ENCODE results near the gene DYNC2I2.
"Not testable (repeated sequence)": the region's sequence is repeated elsewhere in the genome, so short reads cannot be mapped to it uniquely, and the experiment has no call there.

The DYNC2I2 gene

DNA sequence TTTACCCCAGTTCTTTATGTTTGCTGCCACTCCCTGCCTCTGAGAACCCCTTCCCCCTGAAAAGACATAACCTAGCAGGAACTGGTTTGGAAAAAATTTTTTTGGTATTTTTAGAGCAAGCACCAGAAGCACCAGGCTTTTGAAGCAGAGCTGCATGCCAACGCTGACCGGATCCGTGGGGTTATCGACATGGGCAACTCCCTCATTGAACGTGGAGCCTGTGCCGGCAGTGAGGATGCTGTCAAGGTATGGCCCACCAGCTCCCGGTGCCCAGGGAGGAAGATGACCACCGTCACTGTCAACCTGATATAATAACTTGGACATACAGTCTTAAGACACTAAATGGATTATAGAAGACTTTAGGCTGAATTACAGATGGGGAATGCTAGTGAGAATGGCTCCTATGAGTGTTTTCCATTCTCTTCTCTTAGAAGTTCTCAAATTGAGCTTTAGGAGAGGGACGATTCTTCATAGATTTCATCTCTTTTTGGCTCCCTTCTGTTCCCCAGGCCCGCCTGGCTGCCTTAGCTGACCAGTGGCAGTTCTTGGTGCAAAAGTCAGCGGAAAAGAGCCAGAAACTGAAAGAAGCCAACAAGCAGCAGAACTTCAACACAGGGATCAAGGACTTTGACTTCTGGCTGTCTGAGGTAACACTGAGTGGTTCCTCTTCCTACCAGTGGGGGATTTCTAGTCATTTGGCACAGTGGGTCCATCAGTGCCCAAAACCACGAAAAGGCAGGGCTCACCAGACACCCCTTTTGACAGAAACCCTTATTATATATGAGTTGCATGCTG is 44.9 kb downstream of the DYNC2I2 start:
- no peak for DNase-seq

DNA sequence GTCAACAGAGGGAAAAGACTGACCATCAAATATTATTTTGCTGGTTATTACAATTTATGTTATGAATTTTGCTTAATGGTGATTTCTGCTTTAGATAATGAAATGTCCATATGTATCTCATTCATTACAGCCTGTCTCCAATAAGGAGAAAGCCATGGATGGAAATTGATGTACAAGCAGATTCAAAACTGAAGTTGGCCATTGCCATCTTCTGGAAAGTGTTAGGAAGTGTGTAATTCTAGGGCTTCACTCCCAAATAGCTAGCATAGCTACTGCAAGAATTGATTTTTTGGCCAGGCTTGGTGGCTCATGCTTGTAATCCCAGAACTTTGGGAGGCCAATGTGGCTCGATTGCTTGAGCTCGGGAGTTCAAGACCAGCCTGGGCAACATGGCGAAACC is 45.8 kb downstream of the DYNC2I2 start:
- DNase-seq = no peak

GRCh38 chr9:128607642-128608350 is 48.9 kb downstream of the DYNC2I2 start:
- DNase-seq = no peak

DNA sequence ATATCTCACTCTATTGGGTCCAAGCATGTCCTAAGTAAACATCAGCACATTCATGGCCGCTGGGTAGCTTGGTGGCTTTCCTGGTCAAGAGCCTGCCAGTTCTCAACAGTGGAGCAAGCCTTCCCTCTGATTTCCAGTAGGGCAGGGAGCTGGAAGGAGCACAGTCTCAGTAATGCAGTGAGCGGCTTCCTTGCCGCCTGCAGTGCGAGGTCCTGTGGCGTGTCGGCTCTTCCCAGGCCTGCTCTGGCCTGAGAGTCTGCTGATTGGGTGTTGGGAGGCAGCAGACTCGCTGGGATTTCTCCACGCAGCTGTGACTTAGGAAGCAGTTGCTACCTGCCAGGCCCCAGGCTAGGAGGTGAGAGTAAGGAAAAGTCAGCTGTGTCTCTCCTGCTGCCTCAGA is 53.0 kb downstream of the DYNC2I2 start:
- no peak for DNase-seq

- no peak for DNase-seq
These were observed 56.5 kb downstream of the DYNC2I2 start for GRCh38 chr9:128600099-128600498.

DNA sequence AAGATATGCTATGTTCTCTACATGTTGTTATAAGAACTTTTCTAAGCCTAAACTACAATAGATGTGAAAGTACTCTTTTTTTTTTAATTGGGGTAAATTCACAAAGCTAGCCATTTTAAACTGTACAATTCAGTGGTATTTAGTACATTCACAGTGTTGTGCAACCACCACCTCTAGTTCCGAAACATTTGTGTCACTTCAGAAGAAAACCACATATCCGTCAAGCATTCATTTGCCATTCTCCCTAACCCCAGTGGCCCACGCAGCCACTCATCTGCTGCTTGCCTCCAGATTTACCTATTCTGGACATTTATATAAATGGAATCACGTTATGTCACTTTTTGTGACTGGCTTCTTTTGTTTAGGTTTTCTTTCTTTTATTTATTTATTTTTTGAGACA is 61.2 kb downstream of the DYNC2I2 start:
- no peak for DNase-seq

DNA sequence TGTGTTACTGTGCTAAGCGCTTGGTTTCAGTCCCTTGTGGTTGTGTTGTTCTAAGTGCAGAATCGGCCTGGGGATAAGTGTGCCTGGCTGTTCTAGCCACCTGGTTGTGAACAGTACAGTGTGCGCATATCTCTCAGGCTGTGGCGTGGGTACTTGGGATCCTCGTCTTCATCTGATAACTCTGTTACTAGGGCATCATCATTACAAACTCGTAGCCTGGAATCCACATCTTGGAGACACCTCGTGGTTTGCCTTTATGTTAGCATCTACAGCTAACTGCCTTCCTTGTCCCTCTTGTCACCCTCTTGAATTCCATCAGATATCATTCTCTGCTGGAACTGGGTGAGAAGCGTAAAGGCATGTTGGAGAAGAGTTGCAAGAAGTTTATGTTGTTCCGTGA is 62.8 kb downstream of the DYNC2I2 start:
- DNase-seq = no peak

GRCh38 chr9:128593039-128593438 is 63.6 kb downstream of the DYNC2I2 start:
- no peak for DNase-seq

DNA sequence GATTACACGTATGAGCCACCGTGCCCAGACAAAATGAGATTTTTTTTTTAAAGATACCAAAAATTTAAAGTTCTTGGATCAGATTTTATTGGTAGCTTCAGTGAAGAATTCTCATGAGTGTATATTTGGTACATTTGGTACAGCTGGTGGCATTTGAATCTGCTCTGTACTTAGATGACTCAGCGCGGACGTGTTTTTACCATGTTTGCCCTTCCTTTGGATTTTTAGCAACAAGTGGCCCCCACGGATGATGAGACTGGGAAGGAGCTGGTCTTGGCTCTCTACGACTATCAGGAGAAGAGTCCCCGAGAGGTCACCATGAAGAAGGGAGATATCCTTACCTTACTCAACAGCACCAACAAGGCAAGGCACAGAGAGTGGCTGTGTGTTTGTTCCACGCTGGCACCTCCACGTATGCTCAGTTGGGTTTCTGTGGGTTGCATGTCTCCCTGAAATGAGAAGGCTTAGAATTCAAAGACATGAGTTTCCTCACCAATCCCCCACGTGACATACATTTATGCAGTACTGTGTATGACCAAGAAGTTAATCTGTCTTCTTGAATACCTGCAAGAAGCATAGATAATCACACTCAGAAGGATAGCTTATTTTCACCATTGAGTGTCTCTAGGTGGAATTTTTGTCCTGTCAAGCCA is 67.9 kb downstream of the DYNC2I2 start:
- DNase-seq = no peak

GRCh38 chr9:128587453-128587852 is 69.2 kb downstream of the DYNC2I2 start:
- DNase-seq = no peak

GRCh38 chr9:128586934-128587333 is 69.7 kb downstream of the DYNC2I2 start:
- DNase-seq = not testable (repeated sequence)

- DNase-seq = not testable (repeated sequence)
These were observed 71.5 kb downstream of the DYNC2I2 start for GRCh38 chr9:128585155-128585554.

Data from NCI-H1694 treated with DMSO at 0.1 percent for 48 hours (cell line).